ENCODE results near the gene TMEM52.

GRCh38 chr1:1899266-1899966 is 19.7 kb downstream of the TMEM52 start:
- TF ChIP-seq CTCF (IDR thresholded peaks at IDR 0.05) (no peak), POLR2AphosphoS5 (IDR thresholded peaks at IDR 0.05) (no peak), POLR2A (IDR thresholded peaks at IDR 0.05) (no peak)

Data from prostate gland (tissue), 2 donors.